GM18861 (cell line): Measurements from ENCODE around the gene PIP4P1.
"Not testable (repeated sequence)": the region's sequence is repeated elsewhere in the genome, so short reads cannot be mapped to it uniquely, and the experiment has no call there.

ENCODE experiments used
- ATAC-seq: cut with Tn5 transposase; IDR thresholded peaks from one replicate; pipeline ENCODE4 v1.9.1; 2021; ENCODE audit not compliant: unreplicated experiment

Gene PIP4P1

DNA sequence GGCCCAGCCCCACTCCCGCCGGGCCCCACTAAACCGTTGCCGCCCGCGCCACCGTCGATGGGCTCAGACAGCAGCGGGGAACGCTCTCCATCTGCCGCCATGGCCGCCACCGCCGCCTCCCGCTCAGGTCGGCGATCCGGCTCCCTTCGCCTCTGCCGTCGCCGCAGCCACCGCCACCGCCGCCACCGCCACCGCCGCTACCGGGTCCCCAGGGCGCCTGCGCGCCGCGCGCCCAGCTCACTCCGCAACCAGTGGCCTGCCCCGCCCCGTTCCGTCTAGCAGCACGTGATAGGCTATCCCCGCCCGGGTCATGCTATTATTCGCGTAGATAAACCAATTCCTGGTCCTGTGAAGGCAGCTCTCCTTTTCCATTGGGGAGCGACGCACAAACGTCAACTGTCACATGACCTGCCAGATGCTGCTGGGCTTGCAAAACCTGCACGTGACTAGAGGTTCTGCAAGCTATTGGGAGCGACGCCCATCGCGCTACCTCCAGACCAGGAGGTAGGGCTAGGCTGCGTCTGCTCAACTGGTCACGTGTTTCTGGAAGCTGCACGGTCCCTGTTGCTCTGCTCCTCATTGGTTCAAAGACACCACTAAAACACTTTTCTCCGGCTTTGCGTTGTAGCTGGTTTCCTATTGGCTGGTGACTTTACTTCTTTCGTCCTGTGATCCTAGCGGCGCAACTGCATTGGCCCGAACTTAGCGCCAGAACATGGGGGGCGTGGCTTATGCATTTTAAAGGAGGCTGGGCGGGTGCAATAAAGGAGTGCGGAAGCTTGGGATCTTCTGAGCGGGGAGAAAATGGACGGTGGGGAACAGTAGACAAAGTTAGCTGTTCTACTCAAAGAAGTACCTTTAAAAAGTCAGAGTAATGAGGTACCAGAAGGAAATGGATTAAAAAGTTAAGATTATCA is at the start of gene PIP4P1:
Gene PIP4P1, minus strand, starts transcription at position 210 of the 917 bp plus-strand sequence. Its CDS starts 109 bp downstream, at position 101.
- peak; percentile 91 for ATAC-seq

DNA sequence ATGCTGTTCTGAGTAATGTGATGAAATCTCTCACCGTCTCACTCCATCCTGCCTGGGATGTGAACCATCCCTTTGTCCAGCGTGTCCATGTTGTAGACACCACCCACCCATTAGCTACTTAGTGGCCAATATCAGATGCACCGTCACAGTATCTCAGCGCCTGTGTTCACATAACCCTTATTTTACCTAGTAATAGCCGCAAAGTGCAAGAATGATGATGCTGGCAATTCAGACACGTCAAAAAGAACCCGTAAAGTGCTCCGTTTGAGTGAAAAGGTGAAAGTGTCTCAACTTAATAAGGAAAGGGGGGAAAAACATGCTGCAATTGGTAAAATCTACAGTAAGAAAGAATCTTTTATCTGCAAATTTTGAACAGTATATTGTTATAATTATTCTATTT is 47.1 kb upstream of the PIP4P1 start:
- no peak for ATAC-seq

DNA sequence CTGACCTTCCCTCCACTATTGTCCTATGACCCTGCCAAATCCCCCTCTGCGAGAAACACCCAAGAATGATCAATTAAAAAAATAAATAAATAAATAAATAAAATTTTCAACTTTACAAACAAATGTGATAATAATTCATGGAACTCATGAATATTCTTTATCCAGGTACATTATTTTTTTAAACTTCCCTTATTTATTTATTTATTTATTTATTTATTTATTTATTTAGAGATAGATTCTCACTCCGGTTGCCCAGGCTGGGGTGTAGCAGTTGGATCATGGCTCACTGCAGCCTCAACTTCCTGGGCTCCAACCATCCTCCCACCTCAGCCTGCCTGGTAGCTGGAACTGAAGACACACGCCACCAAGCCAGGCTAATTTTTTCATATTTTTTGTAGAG is 46.3 kb upstream of the PIP4P1 start:
- not testable (repeated sequence) for ATAC-seq

DNA sequence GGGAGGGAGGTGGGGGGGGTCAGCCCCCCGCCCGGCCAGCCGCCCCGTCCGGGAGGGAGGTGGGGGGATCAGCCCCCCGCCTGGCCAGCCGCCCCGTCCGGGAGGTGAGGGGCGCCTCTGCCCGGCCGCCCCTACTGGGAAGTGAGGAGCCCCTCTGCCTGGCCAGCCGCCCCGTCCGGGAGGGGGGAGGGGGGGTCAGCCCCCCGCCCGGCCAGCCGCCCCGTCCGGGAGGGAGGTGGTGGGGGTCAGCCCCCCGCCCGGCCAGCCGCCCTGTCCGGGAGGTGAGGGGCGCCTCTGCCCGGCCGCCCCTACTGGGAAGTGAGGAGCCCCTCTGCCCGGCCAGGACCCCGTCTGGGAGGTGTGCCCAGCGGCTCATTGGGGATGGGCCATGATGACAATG is 45.5 kb upstream of the PIP4P1 start:
- not testable (repeated sequence) for ATAC-seq

DNA sequence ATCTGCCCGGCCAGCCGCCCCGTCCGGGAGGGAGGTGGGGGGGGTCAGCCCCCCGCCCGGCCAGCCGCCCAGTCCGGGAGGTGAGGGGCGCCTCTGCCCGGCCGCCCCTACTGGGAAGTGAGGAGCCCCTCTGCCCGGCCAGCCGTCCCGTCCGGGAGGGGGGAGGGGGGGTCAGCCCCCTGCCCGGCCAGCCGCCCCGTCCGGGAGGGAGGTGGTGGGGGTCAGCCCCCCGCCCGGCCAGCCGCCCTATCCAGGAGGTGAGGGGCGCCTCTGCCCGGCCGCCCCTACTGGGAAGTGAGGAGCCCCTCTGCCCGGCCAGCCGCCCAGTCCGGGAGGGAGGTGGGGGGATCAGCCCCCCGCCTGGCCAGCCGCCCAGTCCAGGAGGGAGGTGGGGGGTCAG is 45.0 kb upstream of the PIP4P1 start:
- ATAC-seq: not testable (repeated sequence)

DNA sequence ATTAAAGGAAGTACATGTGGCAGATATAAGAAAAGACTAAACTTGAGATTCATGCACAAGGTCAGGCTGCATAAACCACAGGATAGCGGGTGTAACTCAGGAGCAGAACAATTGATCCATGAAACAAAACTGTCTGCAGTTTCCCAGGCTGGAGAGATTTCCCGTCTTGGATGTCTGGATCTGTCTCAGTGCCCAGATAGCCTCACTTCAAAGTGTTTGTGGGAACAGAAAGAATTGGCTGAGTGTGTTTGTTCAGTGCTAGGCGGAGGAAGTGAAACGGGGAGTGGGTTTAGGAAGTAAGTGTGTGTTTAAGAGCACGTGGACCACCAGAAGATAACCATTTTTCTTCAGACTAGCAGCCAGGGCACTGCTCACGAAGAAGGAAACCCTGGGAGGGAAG is 42.7 kb upstream of the PIP4P1 start:
- ATAC-seq: no peak

DNA sequence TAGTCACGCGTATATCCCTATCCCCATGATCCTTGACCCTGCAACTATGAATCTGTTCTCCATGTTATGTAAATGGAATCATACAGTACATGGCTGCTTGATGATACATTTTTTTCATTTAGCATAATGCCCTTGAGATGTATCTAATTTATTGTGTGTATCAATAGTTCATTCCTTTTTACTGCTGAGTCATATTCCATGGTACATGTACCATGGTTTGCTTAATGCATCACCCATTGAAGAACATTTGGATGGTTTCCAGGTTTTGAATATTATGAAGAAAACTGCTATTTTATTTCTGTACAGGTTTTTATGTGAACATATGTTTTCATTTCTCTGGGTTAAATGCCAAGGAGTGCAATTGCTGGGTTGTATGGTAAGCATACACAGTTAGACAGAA is 40.1 kb upstream of the PIP4P1 start:
- ATAC-seq: no peak

DNA sequence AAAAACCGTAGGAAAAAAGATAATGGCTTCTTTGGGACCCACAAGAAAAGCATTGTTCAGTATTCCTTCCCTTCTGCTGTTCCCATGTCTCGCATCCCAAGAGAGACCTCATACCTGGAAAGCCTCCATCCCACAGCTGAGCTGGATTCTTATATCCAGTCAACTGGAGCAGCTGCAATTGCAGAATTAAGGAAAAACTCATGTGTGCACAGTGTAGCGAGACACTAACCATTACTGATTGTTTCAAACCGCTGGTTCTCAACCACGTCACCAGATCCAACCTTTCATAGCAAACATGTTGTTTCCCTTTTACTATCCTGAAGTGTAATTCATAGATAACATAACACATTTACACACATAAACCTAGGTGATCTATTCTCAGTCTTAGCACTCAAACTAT is 38.6 kb upstream of the PIP4P1 start:
- no peak for ATAC-seq

DNA sequence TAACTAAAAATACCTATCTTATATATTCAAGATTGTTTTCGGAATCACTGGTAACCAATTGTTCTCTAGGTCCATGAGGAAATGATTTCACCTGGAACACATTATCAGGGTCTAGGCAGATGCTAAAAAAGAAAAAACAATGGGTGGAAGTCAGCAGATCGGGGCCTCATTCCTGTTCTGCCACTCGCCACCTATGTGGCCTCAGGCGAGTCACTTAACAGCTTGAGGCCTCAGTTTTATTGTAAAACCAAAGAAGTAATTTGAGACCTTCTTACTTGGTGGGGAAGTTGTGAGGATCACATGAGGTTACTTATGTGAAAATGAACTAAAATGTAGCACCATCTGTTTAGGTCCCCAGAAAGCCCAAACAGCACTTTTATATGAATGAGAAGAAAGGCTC is 37.9 kb upstream of the PIP4P1 start:
- no peak for ATAC-seq

DNA sequence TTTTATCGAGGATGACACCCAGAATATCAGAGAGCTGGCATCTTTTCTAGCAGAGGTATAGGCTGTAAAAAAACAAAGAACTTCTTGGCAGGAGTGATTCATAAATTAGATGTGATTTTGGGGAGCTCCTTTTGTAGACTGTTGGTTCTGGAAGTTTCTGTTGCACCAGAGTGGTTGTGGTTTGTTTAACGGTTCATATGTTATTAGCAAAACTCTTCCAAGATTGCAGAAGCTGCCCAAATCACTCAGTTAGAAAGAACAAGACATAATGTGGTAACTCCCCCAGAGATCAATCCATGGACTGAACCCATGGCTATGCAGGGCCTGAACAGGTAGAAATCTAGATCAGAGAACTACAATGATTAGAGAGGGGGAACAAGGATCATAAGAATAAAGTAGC is 37.4 kb upstream of the PIP4P1 start:
- ATAC-seq: no peak

DNA sequence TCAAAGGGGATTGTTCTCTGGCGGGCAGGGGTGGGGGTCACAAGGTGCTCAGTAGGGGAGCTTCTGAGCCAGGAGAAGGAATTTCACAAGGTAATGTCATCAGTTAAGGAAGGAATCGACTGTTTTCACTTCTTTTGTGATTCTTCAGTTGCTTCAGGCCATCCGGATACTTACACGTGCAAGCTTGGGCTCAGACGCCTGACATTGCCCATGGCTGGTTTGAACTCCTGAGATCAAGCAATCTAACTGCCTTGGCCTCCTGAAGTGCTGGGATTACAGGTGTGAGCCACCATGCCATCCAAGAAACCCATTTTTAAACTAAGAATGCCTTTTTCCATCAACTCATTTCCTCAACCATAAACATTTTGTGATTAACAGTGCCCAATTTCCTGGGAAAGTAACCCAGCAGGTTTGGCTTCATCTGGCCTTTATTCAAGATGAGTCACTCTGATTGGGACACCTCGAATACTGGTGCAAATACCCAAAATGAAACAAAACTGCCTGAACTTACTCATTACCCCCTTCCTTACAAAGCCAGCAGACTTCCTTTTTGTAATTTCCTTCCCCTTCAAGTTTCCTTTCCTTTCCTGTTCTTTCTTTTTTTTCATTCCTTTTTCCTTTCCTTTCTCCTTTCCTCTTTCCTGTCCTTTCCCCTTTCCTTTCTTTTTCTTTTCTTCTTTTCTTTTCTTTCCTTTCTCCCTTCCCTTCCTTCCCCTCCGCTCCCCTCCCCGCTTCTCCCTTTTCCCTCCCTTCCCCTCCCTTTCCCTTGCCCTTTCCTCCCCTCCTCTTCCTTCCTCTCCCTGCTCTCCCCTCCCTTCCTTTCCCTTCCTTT is 33.9 kb upstream of the PIP4P1 start:
- no peak for ATAC-seq

DNA sequence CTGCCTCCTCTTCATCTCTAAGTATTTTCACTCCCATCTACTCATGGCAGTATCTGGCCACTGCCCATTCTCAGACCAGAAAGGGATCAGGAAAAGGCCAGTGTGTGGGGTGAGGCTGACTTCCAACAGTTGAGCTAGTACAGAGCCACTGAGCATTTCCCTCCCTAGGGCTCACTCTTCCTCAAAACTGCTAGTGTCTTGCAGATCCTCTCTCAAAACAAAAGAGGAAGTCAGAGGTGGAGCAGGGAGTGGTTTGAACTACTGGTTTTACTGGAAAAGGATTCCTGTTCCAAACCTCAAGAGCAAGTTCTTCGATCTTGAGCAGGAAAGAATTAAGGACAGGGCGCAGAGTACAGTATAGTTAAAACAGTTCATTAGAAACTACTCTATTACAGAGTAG is 32.4 kb upstream of the PIP4P1 start:
- no peak for ATAC-seq

DNA sequence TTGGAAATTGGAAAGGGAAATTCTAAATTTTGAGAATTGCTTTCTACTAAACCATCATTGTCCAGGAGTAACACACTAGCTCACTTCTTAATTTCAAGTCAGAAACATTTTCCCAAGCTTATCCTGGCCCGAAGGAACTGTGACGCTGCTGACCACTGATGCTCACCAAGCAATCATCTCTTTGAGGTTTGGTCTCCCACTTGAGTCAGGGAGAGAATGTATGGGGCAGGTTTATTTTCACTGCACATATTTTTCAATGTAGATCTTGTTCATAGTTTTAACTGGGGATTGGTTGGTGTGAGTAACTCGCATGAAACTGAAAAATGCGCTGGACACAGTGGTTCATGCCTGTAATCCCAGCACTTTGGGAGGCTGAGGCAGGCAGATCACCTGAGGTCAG is 31.3 kb upstream of the PIP4P1 start:
- ATAC-seq: no peak

DNA sequence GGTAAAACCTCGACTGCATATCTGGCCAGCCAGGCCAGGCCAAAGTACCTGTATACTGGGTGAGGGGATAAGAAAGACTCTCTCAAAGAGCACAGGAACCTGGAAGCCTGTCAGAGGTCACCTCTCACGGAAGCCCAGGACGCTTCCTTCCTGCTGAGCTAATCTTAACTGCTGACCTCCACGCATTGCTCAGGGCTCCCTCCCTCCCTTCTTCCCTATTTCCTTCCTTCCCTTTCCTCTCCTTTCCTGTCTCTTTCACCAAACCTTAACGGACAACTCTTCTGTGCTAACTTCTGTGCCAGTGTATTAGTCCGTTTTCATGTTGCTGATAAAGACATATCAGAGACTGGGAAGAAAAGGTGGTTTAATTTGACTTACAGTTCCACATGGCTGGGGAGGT is 29.3 kb upstream of the PIP4P1 start:
- ATAC-seq: no peak

DNA sequence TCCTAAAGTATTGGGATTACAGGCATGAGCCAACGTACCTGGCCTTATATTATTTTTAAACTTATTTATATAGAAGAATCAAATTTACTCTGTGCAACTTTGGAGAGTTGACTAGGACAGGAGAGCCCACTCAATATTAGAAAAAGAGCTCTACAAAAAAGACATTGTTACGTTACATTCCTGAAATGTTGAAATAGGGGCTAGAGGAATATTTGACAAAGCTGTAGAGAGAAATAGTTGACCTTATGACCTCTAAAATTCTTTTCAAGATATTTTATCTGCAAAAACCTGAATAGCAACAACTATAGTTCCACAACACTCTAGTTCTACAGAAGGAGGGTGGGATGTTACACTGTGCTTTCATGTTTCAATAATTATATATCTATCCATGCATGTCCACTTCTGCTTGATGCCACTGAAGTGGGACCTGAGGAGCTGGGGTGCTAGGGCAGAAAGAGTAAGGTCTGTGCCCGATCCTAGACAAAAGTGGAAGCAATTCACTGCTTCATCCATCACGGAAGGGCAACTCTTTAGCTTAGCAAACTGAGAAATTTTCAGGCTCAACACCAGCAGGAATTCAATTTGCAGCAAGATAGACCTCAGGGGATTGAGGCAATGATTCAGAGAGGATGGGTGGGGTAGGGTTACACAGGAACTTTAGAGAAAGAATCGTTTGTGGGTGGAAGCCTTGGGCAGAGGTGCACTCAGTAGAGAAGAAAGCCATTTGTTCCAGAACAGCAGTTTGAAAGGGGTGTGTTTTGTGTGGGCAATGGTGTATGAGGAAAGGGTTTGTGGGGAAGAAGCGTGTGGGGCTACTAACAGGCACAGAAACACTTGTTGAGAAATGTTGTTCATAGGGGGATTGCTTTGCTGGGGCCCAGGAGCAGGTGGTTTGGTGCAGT is 28.1 kb upstream of the PIP4P1 start:
- peak; percentile 53 for ATAC-seq

DNA sequence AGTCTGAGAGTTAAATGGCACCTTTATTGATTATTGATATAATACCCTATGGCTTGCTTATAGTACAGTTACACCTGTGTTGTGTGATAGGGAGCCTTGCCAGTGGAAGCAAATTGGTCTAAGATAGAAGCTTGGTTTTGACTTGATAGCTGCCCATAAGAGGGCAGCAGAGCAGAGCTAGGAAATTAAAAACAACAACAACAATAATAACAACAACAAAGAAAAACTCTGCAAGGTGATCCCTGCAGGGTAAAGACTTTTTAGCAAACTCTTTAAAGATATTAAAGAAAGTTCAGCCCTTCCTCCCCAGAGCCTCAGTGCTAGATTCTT is 26.1 kb upstream of the PIP4P1 start:
- ATAC-seq: no peak

DNA sequence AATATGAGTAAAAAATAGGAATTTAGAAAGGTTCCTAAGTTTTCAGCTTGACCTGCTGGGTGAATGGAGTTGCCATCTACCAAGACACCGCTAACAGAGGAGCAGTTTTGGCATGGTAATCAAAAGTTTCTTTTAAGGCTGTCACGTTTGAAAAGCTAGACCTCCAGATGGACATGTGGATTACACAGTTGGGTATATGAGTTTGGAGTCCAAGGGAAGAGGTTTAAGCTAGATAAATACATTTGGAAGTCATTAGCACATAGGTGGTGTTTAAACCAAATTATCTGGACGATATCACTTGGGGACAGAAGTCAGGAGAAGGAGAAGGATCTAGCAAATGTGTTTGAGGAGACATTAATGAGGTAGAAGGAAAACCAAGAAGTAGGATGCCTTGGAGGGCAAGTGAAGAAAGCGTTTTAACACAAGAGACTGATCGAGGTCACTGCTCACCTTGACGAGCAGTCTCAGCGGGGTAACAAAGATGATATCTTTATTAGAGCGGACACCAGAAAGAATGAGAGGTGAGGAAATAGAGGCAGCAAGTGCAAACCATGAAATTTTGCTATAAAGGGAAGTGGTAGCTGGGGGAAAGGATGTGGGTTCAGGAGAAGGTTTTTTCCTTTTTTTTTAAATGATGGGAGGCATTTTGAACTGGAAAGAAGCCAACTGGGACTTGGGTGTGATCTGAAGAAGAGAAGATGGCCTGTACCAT is 25.6 kb upstream of the PIP4P1 start:
- ATAC-seq: no peak

DNA sequence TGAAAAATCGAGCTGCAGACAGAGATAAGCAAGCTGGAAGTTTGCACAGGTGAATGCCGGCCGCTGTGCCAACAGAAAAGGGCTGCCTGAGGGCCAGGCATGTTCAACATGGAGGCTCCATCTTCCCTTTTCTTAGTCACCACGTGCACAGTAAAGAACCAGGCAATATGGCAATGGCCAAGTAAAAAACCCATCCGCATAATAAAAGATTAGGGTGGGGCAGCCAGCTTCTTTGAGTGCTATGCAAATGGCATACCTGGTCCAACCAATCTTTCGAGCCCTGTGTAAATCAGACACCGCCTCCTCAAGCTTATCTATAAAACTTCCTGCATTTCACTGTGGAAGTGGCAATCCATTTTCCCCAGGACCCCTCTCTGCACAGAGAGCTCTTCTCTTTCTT is 24.7 kb upstream of the PIP4P1 start:
- no peak for ATAC-seq

DNA sequence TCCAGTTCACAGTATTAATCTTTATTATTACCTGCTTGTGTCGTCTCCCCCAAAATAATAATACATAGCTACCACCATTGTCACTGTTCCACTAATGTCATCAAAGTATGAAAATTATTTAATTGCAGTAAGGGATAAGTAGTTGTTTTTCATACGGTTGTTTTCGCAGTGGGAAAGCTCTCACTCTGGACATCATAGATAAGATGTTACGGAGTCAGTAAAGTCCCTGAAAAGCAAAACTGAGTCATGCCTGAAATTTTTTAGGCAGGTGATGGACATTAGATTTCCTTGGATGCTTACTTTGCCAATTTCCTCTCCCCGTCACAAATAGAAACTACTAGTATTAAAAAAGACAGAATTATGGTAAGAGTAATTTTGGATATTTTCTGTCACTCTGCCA is 21.1 kb upstream of the PIP4P1 start:
- no peak for ATAC-seq

DNA sequence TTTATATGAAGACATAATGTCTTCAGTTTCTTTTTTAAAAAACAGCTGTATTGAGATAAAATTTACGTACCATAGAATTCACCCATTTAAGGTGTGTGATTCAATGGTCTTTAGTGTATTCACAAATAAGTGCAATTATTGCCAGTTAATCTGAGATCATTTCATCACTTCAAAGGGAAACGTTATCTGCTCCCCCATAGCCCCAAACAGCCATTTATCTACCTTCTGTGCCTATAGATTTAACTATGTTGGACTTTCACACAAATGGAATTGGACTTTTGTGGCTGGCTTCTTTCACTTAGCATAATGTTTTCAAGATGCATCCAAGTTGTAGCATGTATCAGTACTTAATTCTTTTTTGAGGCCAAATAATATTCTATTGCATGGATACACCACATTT is 17.7 kb upstream of the PIP4P1 start:
- ATAC-seq: no peak
